GM21717 (cell line): ENCODE data around the gene DOK3.

Experiments used
- ATAC-seq: cut with Tn5 transposase; IDR thresholded peaks from one replicate; pipeline ENCODE4 v1.9.1; 2021; ENCODE audit warnings: mild to moderate bottlenecking, moderate library complexity; ENCODE audit not compliant: unreplicated experiment

Gene DOK3

DNA sequence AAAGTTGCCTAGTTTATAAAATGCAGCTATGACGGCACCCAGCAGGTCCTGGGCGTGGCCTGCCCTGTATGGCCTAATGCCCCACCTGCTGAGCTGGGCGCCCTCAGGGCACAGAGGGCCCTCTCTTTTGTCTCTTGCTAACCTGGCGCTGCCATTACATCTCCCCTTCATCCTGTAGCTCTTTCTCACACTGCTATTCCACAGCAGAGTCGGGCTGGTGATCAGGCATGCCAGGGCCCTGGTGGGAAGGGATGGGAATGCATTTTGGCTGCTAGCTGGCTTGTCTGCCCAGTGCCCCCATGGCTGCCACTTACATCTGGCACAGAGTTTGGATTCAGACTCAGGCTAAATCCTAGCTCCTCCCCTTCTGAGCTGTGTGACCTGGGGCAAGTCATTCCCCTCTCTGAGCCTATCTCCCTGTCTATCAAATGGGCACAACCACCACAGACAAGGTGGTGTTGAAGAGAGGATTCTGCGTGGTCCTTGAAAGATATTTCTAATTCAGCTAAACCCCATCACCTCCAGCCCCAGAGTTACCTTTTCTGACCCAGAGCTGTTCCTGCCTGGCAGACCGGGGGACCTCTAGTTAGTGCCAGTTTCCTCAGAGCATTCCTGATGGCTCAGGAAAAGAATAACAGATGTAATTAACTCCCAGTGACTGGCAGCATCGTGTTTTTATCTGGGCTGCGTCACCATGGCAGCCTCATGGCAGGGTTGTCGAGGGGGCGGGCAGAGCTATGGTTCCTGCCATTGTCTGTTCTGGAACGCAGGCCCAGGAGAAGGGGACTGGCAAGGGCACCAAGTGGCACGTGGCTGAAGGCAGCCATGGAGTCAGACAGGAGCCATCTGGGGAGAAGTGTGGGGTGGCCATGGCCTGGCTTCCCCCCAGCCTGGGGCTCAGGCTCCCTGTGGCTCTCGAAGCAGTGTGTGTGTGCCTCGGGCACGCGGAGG lies 56.7 kb downstream of the DOK3 start:
- no peak for ATAC-seq
